Measurements from ENCODE around the gene GEMIN4.
A peak's percentile ranks its signal among the peaks of the same experiment; 100 is the strongest.

DNA sequence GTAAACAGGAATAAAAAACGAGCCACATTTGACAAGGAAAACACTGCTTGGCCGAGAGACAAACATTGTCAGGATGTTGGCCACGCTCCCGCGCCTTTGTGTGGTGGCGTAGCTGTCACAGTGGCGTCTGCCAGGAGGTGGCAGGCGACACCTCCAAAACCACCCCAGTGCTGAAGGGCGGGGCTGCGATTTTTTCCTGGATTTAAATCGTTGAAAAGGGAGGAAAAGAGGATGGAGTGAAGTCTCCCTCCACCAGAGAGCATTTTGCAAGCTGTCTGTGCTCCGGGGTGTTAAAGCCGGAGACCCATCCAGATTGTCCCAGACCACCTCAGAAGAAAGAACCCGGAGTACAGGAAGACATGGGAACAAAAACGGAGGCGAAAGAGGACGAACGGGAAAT, 42.8 kb upstream of the GEMIN4 start:
- TF ChIP-seq, protein P1, sequence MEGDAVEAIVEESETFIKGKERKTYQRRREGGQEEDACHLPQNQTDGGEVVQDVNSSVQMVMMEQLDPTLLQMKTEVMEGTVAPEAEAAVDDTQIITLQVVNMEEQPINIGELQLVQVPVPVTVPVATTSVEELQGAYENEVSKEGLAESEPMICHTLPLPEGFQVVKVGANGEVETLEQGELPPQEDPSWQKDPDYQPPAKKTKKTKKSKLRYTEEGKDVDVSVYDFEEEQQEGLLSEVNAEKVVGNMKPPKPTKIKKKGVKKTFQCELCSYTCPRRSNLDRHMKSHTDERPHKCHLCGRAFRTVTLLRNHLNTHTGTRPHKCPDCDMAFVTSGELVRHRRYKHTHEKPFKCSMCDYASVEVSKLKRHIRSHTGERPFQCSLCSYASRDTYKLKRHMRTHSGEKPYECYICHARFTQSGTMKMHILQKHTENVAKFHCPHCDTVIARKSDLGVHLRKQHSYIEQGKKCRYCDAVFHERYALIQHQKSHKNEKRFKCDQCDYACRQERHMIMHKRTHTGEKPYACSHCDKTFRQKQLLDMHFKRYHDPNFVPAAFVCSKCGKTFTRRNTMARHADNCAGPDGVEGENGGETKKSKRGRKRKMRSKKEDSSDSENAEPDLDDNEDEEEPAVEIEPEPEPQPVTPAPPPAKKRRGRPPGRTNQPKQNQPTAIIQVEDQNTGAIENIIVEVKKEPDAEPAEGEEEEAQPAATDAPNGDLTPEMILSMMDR (IDR thresholded peaks at IDR 0.05 in 4 of 5, conservative IDR thresholded peaks at IDR 0.05 in 1 of 5): peak; percentile 90 to 96 (median 92)
- no peak for TF ChIP-seq POLR2A (IDR thresholded peaks at IDR 0.05)

Measured in gastrocnemius medialis (tissue), 4 donors.